Measurements from ENCODE around the gene FAU. TPM values are rescaled to one million over a fixed set of nuclear protein-coding genes. Genes with fewer than 3 reads are reported as not detected.

Gene FAU
- total RNA-seq, 1 donor from 2014 or later, result 710 TPM

DNA sequence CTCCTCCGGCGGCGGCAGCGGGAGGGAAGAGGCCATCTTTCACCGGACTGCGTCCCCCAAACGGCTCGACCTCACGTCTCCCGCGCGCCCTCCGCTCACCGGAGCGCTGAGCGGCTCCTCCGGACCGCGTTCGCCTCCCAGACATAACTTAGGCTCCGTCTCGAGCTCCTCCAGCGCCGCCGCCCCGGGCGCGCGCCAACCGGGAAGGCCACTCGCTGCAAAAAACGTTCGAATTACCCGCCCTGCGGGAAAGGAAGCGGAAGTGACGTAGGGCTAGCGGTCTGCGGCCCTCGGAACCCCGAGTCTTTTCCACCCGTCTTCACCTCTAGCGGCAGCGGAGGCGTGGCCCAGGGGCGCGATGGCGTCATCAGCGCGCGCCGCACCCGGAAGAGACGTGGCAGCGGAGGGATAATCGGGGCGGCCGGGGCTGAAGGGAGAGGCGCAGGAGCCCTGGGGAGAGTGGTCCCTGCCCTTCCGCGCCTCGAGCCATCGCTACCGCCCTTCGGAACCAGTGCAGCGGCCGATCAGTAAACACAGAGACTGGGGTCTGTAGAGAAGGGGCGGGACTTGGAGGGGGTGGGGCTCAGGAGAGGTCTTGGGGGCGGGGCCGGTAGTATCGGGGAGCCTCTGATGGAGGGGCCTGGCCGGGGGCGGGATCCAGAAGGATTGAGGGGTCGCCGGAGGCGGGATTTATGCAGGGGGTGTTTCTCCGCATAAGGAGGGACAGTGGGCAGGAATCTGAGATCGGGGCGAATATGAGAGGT lies 37.9 kb downstream of the FAU start, which contains the start of the genes CDCA5 and ZFPL1:
Gene CDCA5, minus strand, starts transcription at position 207 of the 764 bp plus-strand sequence. Its CDS starts 62 bp downstream, at position 145.
Gene ZFPL1, plus strand, starts transcription at position 389 of the 764 bp plus-strand sequence. CDS start 477 bp downstream, outside the sequence.
- Histone ChIP-seq H3K36me3 (ENCODE audit: control insufficient read depth, insufficient read depth, low read length) (peaks cover 1% of the 10 kb centered on the region), H3K4me3 (ENCODE audit: low read depth, low read length) (peak within 1 kb of the TSS; percentile 76), H3K27me3 (ENCODE audit: control insufficient read depth, insufficient read depth, low read length) (no peaks in the 10 kb centered on the region)
- peak; percentile 73 for DNase-seq (ENCODE audit: low read depth)
- no peak for TF ChIP-seq CTCF (IDR thresholded peaks at IDR 0.05; ENCODE audit: insufficient read depth, low read length, poor library complexity, severe bottlenecking)

GRCh38 chr11:65083134-65083833 lies 38.6 kb downstream of the FAU start:
- H3K27me3 ChIP-seq (ENCODE audit: control insufficient read depth, insufficient read depth, low read length), result no peaks in the 10 kb centered on the region
- DNase-seq (ENCODE audit: low read depth), result no peak

GRCh38 chr11:65078786-65079342 lies 43.1 kb downstream of the FAU start:
- no peak for DNase-seq (ENCODE audit: low read depth)
- TF ChIP-seq CTCF (IDR thresholded peaks at IDR 0.05; ENCODE audit: insufficient read depth, low read length, poor library complexity, severe bottlenecking), result no peak
- no peak overlapping the region for H3K4me3 ChIP-seq (ENCODE audit: low read depth, low read length)
- H3K36me3 ChIP-seq (ENCODE audit: control insufficient read depth, insufficient read depth, low read length), result peaks cover 1% of the 10 kb centered on the region
- H3K27me3 ChIP-seq (ENCODE audit: control insufficient read depth, insufficient read depth, low read length), result no peaks in the 10 kb centered on the region

More at GRCh38 chr11:65083134-65083833, 38.6 kb downstream of the FAU start:
- no peak for TF ChIP-seq CTCF (IDR thresholded peaks at IDR 0.05; ENCODE audit: insufficient read depth, low read length, poor library complexity, severe bottlenecking)
- Histone ChIP-seq H3K36me3 (ENCODE audit: control insufficient read depth, insufficient read depth, low read length) (peaks cover 1% of the 10 kb centered on the region), H3K4me3 (ENCODE audit: low read depth, low read length) (peak overlapping the region; percentile 76)

GRCh38 chr11:65078151-65078550 lies 43.8 kb downstream of the FAU start:
- DNase-seq (ENCODE audit: low read depth), result no peak
- H3K4me3 ChIP-seq (ENCODE audit: low read depth, low read length), result no peak overlapping the region
- H3K27me3 ChIP-seq (ENCODE audit: control insufficient read depth, insufficient read depth, low read length), result no peaks in the 10 kb centered on the region
- peak; percentile 72 for TF ChIP-seq CTCF (IDR thresholded peaks at IDR 0.05; ENCODE audit: insufficient read depth, low read length, poor library complexity, severe bottlenecking)
- H3K36me3 ChIP-seq (ENCODE audit: control insufficient read depth, insufficient read depth, low read length), result peaks cover 1% of the 10 kb centered on the region

DNA sequence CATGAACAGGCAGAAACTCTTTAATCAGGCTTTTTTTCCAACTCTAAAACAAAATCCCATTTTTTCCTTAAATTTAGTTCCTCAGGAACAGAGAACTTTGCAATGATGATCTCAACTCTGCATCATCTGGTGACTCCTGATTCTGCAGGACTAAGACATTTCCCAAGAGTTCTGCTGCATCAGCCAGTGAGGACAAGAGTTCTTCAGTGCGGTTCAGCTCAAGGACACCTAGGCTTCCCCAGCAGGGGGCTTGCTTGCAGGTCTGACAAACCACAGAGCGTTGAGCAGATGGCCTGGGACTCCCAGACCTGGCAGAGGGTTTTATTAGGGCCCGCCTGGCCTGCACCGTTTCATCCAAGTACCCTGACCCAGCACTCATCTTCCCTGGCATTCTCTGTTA lies 44.5 kb downstream of the FAU start:
- H3K36me3 ChIP-seq (ENCODE audit: control insufficient read depth, insufficient read depth, low read length), result peaks cover 1% of the 10 kb centered on the region

More for the DNA sequence above, 44.5 kb downstream of the FAU start:
- no peak for TF ChIP-seq CTCF (IDR thresholded peaks at IDR 0.05; ENCODE audit: insufficient read depth, low read length, poor library complexity, severe bottlenecking)
- Histone ChIP-seq H3K4me3 (ENCODE audit: low read depth, low read length) (no peak overlapping the region), H3K27me3 (ENCODE audit: control insufficient read depth, insufficient read depth, low read length) (no peaks in the 10 kb centered on the region)
- no peak for DNase-seq (ENCODE audit: low read depth)
